GM11168 (cell line): ENCODE measurements around the gene RUFY1.
"Not testable (repeated sequence)": the region's sequence is repeated elsewhere in the genome, so short reads cannot be mapped to it uniquely, and the experiment has no call there.

Experiments used
- in situ Hi-C: fragments of 300-500 bp; cut with MboI; formaldehyde crosslinking; loops from one replicate; pipeline ENCODE4 v1.12.0; 2022; ENCODE audit warnings: low sequenced_read_pairs; ENCODE audit not compliant: unreplicated experiment

RUFY1 gene

DNA sequence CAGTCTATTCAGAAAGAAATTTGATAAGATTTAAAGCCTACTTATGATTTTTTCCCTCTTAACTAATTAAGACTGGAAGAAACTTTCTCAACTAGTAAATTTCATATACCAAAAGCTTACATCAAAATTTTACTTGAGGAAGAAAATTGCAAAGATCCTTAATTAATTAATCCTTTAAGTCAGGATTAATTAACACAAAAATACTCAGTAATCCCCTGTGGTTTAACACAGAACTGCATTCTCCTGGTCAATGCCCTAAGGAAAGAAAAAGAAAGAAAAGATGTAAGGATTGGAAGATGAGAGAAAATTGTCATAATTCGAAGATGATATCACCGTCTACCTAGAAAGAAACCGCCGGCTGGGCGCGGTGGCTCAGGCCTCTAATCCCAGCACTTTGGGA, 17.3 kb upstream of the RUFY1 start:
- in situ Hi-C loops, result no loop called here

DNA sequence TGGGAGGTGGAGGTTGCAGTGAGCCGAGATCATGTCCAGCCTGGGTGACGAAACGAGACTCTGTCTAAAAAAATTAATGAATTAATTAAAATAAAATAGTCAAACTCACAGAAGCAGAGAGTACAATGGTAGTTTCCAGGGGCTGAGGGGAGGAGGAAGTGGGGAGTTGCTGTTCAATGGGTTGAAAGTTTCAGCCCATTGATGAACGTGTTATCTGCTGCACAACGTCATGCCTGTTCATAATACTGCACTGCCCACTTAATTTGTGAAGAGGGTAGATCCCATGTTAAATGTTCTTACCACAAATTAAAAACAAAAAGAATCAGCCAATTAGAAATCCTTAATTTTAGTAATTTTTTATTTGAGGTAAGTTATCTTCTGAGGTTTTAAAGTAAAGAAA, 16.4 kb upstream of the RUFY1 start:
- in situ Hi-C loops, result no loop called here

DNA sequence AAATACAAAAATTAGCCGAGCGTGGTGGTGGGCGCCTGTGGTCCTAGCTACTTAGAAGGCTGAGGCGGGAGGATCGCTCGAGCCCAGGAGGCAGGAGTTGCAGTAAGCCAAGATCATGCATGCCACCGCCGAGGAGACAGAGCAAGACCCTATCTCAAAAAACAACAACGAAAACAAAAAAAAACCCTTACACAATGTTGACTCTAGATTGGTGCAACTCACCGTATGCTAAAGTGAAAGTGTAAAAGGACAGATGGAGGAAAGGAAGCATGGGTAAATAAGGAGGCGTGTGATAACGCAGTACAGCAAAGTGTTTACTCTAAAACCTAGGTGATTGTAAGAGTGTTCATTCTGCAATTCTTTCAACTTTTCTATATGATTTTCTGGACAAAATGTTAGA, 15.9 kb upstream of the RUFY1 start:
- in situ Hi-C loops, result no loop called here

DNA sequence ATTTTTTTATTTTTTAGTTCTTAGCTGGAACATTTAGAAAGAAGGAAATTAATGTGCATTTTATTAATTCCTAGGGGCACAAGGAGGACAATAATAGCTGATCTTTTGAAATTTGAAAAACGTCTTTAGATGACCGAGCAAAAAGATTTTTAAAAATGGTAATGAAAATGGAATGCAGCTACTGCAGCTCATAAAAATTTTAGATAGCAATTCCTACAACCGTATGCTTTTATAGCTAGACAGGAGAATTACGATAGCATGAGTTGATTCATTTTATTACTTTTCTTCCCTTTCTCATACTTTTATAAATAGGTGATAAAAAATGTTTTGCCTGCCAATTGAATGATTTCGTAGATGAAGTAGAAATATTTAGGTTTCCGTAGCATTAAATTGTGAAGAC, 13.7 kb upstream of the RUFY1 start:
- in situ Hi-C loops, result no loop called here

DNA sequence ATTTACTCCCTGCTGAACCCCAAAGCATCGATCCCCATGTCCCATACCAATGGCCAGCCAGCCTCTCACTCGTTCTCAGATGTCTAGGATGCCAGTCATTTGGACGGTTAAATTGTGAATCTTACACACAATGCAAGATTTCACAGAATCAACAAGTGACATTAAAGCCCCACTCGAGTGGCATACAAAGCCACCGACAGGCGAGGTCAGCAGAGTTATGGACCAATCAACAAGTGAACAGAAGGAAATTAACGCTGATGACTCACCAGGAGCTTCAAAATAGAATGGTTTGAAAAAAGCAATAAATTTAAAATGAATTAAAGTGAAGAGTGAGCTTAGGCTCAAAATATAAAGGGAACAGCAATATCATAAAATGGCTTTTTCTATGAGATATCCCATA, 8.2 kb upstream of the RUFY1 start:
- in situ Hi-C loops, result no loop called here

DNA sequence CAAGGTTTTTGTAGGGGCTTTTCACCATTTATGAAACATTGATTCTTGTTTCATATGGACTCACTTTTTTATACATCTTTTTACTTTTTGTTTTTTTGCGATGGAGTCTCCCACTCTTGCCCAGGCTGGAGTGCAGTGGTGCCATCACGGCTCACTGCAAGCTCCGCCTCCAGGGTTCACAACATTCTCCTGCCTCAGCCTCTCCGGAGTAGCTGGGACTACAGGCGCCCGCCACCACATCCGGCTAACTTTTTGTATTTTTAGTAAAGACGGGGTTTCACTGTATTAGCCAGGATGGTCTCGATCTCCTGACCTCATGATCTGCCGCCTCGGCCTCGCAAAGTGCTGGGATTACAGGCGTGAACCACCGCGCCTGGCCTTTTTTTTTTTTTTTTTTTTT, 7.1 kb upstream of the RUFY1 start:
- in situ Hi-C loops, result not testable (repeated sequence)

DNA sequence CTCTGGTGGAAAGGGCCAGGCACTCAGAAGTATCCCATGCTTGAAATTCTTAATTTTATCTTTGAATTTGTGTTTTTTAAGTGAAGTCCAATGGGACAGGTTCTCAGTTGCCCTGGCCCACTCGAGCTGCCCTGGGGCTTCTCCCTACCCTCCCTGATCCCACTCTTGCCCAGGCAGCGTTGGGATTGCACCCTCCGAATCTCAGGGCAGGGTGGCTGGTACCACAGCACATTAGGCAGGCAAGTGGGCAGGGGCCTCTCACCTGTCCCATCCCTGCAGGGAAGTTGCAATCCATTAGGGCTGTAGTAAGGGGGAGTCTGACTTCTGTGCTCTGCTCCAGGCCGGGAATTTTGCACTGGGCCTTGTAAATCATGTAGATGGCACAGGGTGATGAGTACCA, 2.7 kb downstream of the RUFY1 start:
- in situ Hi-C loops, result no loop called here

DNA sequence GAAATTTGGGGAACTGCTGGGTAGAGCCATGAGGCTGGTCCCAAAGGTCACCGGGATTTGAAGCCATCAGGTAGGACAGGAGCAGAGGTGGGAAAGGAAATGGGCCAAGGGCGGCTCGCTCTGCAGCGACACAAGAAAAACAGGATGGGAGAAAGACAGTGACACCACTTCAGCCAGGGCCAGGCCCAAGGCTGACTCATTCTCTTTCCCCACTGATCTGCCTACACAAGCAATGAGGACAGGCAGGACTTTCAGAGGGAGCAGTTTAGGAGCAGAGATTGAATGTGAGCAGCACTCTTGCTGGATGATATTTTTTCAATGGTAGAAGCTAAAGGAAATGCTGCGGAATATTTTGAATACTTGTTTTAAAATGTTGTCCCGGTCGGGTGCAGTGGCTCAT, 3.5 kb downstream of the RUFY1 start:
- in situ Hi-C loops, result no loop called here

DNA sequence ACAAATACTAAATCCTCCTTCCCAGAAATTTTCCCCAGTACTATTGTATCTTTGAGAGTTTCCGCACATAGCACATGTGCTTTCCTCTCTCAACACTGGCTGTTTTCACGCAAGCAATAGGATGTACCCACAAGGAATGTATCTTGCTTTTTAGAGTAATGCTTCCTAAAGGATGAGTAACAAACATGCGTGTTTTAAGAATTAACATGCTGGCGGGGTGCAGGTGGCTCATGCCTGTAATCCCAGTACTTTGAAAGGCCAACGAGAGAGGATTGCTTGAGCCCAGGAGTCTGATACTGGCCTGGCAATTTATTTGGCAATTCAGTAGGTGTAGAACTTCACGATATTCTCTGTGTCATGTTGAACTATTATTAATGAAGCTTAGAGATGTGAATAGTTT, 4.6 kb downstream of the RUFY1 start:
- in situ Hi-C loops, result no loop called here

DNA sequence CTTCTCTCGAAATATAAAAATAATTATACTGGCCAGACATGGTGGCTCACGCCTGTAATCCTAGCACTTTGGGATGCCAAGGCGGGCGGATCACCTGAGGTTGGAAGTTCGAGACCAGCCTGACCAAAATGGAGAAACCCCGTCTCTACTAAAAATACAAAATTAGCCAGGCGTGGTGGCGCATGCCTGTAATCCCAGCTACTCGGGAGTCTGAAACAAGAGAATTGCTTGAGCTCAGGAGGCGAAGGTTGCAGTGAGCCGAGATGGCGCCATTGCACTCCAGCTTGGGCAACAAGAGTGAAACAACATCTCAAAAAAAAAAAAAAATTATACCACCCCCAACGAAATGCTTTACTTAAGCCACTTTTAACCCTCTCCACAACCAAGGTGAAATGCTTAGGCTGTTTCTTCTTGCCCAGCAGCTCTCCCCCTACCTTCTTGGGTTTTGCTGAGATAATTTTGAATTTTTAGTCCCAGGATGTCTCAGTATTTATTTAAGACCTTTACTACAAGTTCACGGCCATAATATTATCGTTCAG, 8.0 kb downstream of the RUFY1 start:
- in situ Hi-C loops, result not testable (repeated sequence)

DNA sequence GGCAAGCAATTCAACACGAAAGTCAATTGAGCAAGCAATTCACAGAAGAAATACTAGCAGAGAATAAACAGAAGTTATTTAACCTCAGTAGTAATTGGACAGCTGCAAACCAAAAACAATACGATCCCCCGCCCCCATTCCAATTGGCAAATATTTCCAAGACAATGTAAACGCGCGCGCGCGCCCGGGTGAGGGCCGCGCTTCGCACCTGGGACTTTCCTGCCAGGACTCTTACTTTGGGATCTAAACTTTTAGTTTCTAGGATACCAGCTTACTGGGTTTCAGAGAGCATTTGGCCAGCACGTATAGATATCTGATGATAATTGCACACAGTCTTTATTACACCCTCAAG, 8.6 kb downstream of the RUFY1 start:
- in situ Hi-C loops, result no loop called here

DNA sequence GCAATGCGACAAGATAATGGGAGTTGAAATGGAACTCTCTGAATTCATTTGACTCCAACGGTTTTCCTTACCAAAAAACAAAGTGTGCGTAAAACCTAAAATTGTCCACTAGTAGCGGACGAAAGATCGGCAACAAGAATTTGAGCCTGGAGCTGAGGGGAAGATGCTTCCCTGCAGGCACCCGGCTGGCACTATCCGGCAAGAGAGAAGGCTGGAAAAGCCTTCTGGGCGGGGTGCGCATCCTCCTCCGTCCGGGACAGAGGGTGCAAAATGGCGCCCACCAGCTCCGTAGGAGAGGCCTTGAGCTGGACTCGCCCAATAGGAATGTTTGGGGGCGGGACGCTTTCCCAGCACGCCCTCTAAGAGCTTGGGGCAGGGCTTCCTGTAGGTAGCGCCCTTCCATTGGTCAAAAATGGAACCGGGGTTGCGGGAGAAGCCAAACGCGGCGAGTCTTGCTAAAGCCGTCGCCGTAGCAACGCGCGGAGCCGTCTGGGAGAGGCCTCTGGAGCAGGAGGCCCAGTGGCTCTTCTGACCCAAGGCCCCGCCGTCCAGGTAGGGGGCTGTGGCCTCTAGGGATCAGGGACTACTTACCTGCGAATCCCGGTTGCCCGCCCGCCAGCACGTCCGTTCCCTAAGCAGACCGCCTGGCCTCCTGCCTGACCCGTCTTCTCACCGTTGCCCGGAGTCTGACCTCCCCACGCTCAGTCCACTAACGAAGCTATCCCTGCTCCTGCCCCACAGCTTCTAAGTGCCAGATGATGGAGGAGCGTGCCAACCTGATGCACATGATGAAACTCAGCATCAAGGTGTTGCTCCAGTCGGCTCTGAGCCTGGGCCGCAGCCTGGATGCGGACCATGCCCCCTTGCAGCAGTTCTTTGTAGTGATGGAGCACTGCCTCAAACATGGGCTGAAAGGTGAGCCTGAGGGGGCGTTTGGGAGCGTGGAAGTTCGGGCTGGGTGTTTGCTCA, 9.2 kb downstream of the RUFY1 start:
- in situ Hi-C loops, result no loop called here

DNA sequence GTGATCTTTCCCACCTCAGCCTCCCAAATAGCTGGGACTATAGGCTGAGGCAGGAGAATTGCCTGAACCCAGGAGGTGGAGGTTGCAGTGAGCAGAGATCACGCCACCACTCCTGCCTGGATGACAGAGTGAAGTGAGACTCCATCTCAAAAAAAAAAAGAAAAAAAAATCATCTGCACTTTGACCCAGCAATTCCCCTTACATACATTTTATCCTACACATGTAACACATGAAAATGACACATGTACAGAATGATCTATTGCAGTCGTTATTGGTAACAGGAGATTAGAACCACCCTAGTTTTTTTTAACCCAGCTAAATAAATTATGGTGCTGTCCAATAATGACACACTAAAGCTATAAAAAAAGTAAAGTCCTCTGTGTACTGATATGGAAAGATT, 14.2 kb downstream of the RUFY1 start:
- in situ Hi-C loops, result no loop called here

DNA sequence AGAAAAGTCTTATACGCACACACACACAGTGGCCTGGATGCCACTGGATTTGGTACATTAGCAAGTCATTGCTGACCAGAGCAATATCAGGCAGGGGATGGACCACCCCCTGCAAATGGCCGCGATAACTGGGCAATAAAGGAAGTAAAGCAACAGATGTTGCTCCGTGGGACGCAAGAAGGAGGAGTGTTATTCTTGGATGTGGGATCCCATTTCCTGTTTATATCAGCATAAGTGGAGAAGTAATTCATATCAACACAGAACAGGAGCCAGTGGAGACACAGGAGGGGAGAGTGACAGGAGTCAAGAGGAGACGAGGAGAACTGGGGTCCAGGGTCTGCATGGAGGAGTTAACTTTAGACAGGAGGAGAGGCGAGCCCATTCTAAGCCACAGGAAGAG, 18.4 kb downstream of the RUFY1 start:
- in situ Hi-C loops, result no loop called here

DNA sequence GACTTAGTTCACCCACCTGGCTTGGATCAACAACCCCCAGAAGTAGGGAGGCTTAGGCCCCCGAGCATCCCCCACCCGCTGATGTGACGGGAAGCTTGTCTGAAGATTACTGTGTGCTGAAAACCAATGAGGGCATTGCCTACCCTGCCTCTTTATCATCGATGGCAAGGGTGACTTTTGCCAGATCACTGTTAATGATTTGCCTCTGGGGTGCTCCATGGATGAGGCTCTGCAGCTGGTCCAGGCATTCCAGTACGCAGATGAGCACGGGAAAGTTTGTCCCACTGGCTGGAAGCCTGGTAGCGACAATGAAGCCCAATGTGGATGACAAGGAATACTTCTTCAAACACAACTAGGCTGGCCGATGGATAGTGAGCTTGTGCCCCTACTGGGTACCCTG, 22.0 kb downstream of the RUFY1 start:
- in situ Hi-C loops, result no loop called here

DNA sequence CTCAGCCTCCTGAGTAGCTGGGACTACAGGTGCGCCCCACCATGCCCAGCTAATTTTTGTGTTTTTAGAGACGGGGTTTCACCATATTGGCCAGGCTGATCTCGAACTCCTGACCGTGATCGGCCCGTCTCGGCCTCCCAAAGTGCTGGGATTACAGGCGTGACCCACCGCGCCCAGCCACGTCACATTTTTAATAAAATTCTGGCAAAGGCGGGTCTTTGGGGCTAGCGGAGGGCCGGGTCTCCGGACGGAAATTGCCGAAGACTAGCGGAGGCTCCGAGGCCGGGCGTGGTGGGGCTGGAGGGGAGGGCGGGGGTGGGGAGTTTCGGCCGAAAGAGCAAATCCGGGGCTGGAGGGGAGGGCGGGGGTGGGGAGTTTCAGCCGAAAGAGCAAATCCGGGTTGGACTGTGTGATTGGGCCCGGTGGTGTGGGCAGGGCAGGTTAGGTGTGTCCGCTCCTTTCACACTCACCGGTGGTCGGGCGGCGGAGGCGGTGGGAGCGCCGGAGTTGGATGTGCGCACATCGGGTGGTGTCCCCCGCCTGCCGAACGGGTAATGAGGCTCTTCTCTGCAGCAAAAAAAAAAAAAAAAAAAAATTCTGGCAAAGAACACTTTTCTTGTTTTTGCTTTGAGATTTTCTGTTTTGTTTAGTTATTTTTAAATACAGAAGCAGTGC, 27.1 kb downstream of the RUFY1 start:
- in situ Hi-C loops, result no loop called here

DNA sequence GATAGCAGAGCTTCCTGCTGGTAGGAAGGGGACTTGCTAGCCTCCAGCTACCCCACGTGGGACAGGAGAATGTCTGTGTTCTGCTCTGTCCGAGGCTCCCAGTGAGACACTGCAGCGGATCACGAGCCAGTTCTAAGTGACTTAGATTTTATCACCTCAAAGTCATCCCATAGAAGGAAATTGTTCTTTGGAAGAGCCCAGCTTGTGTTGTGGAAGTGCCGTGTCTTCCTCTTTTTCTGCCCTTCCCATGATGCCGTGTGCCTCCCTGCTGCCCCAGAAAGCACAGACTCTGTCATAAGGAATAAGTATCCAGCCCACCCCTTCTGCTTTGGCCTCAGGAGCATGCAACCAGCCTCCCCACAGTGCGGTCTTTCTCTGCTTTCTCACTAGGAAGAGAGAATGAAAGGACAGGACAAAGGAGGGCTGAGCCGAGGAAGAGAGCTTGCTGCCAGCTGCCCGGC, 35.6 kb downstream of the RUFY1 start:
- in situ Hi-C loops, result no loop called here

DNA sequence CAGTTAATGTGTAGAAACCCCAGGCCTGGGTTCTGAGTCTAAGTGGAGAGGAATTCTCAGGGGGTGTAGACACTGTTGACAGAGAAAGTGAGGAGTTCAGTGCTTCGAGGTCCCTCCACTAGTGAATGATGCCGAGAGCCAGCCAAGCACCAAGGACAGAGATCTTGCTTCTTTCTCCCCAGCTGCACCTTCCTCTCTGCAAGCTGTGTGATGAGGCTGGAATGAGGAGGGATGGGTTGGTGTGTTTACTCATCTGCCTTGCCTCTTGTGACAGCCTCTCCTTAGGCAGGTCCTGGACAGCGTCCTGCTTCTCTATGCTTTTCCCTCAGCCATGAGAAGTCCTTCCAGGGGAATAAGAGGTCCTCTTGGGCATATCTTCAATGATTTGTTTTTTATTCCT, 37.8 kb downstream of the RUFY1 start:
- in situ Hi-C loops, result no loop called here

DNA sequence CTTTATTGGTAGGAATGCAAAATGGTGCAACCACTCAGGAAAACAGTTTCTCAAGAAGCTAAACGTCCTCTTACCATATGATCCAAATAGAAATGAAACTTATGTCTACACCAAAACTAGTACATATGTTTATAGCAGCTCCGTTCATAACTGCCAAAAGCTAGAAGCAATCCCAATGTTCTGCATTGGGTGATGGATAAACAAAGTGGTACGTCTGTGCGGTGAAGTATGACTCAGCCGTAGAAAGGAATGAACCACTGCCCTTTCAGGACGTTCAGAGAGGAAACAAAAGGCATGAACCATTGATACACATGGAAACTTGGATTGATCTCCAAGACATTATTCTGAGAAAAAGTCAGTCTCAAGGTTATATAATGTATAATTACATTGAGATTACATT, 45.6 kb downstream of the RUFY1 start:
- in situ Hi-C loops, result no loop called here

DNA sequence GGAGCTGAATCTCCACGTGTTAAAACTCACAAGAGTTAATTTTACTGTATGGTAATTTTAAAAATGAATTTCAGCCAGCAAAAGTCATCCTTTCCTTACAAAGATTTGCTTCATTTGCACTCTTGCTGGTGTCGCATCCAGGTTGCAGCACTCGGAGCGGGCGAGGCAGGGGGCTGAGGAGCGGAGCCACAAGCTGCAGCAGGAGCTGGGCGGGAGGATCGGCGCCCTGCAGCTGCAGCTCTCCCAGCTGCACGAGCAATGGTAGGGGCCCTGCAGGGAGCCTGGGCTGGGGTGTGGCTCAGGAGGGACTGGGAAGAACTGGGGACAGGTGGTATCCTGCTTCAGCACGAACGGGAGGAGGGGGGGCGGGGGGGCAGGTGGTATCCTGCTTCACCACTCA, 46.1 kb downstream of the RUFY1 start:
- in situ Hi-C loops, result no loop called here

DNA sequence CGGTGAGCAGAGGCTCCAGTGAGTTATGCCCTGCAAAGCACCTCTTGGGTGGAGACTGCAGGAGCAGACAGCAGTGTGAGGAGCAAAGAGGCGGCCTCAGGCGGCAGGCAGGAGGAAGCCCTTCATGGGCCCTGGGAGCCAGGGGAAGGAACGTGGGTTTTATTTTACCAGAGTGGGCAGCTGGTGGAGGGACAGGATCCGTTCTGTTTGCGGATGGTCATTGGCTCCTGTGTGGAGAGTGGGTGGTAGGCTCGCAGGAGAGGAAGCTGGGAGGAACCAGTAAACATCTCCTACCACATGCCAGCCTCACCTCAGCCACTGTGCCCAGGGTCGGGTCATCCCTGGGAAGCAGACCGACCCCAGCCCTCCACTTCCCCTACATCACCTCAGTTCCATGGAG, 48.7 kb downstream of the RUFY1 start:
- in situ Hi-C loops, result no loop called here
